ENCODE measurements around the gene RXRB.
"Not testable (repeated sequence)": the region's sequence is repeated elsewhere in the genome, so short reads cannot be mapped to it uniquely, and the experiment has no call there.

RXRB gene

DNA sequence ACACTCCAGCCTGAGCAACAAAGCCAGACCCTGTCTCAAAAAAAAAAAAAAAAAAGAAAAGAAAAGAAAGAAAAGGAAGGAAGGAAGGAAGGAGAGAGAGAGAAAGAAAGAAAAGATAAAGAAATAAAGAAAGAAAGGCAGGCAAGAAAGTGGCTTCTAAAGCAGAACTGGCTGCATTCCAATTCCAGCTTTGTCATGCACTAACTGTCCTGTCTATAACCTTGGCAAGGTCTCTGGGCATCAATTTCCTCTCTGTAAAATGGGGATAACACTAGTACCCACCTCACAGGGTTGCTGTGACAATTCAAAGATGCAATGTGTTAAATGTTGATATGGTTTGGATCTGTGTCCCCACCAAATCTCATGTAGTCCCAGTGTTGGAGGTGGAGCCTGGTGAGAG, 35.9 kb upstream of the RXRB start:
- Histone ChIP-seq H3K36me3 (ENCODE audit: control insufficient read depth, insufficient read depth, low read length) (no peaks in the 10 kb centered on the region), H3K27me3 (ENCODE audit: control insufficient read depth, insufficient read depth, low read length, poor library complexity, severe bottlenecking) (no peaks in the 10 kb centered on the region), H3K27ac (ENCODE audit: insufficient read depth, low read depth, low read length, poor library complexity, severe bottlenecking) (no peak overlapping the region), H3K9me3 (ENCODE audit: control insufficient read depth, low read length) (no peaks in the 10 kb centered on the region), H3K4me3 (ENCODE audit: insufficient read depth, low read depth, low read length) (no peak overlapping the region), H3K4me1 (ENCODE audit: control insufficient read depth, insufficient read depth, low read length) (peaks cover 11% of the 10 kb centered on the region)

DNA sequence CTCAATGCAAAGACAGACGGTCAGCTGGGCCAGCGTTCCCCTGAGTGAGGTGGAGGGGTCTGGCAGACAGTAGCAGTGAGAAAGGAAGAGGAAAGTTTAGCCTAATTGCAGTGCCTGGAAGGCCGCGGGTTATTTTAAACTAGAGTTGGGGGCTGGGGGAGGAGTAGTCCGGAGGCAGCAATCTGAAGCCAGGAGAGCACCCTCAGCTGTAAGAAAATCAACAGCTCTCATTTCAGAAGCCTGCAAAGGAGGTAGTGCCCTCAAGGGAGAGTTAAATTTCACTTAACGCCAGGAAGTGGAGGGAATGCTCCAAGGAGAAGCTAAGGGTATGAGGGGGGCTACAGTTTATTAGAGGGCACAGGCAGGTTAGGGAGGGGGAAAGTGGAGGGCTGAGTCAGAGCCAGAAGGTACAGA, 34.8 kb upstream of the RXRB start:
- Histone ChIP-seq H3K4me3 (ENCODE audit: insufficient read depth, low read depth, low read length) (no peak overlapping the region), H3K4me1 (ENCODE audit: control insufficient read depth, insufficient read depth, low read length) (peaks cover 11% of the 10 kb centered on the region), H3K27ac (ENCODE audit: insufficient read depth, low read depth, low read length, poor library complexity, severe bottlenecking) (no peak overlapping the region), H3K27me3 (ENCODE audit: control insufficient read depth, insufficient read depth, low read length, poor library complexity, severe bottlenecking) (no peaks in the 10 kb centered on the region), H3K9me3 (ENCODE audit: control insufficient read depth, low read length) (no peaks in the 10 kb centered on the region), H3K36me3 (ENCODE audit: control insufficient read depth, insufficient read depth, low read length) (no peaks in the 10 kb centered on the region)
- WGBS, 2 experiments: 19 to 25% methylated on average over 6 of the region's 6 CpGs

DNA sequence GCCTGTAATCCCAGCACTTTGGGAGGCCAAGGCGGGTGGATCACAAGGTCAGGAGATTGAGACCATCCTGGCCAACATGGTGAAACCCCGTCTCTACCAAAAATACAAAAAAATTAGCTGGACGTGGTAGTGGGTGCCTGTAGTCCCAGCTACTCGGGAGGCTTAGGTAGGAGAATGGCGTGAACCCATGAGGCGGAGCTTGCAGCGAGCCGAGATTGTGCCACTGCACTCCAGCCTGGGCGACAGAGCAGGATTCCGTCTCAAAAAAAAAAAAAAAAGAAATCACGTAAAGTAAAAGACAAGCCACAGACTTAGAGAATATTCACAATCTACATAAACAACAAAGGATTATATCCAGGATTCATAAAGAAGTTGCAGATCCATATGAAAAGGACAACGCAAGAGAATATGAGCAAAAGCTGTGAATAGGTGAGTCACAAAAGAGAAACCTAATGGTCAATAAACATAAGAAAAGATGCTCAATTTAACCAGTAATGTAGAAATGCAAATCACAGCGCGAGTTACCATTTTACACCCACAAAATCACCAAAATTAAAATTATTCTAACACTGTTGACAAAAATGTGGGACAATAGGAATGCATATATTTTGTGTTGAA, 26.1 kb upstream of the RXRB start:
- H3K27me3 ChIP-seq (ENCODE audit: control insufficient read depth, insufficient read depth, low read length, poor library complexity, severe bottlenecking); H3K36me3 ChIP-seq (ENCODE audit: control insufficient read depth, insufficient read depth, low read length); H3K4me1 ChIP-seq (ENCODE audit: control insufficient read depth, insufficient read depth, low read length); H3K27ac ChIP-seq (ENCODE audit: insufficient read depth, low read depth, low read length, poor library complexity, severe bottlenecking); H3K4me3 ChIP-seq (ENCODE audit: insufficient read depth, low read depth, low read length); H3K9me3 ChIP-seq (ENCODE audit: control insufficient read depth, low read length): not testable (repeated sequence)
- WGBS, 2 experiments: 29 to 37% methylated on average over 10 to 14 of the region's 14 CpGs

DNA sequence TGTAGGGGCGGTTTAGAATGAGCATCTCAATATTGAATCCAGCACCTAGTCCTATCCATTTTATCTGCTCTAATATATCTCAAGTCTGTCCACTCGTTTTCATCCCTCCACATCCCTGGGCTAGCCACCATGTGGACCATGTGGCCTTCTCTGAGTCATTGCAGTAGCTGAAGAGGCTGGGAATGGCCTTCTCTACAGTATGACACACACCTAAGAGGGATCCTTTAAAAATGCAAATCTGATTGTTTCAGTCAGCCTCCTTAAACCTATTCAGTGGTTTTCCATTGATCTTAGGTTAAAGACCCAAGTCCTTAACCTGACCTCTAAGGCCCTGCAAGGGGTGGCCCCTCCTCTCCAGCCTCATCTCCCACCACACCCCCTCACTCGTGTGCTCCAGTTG, 17.2 kb upstream of the RXRB start:
- Histone ChIP-seq H3K9me3 (ENCODE audit: control insufficient read depth, low read length) (no peaks in the 10 kb centered on the region), H3K36me3 (ENCODE audit: control insufficient read depth, insufficient read depth, low read length) (no peaks in the 10 kb centered on the region), H3K27ac (ENCODE audit: insufficient read depth, low read depth, low read length, poor library complexity, severe bottlenecking) (no peak overlapping the region), H3K27me3 (ENCODE audit: control insufficient read depth, insufficient read depth, low read length, poor library complexity, severe bottlenecking) (peaks cover 77% of the 10 kb centered on the region), H3K4me3 (ENCODE audit: insufficient read depth, low read depth, low read length) (no peak overlapping the region), H3K4me1 (ENCODE audit: control insufficient read depth, insufficient read depth, low read length) (peaks cover 9% of the 10 kb centered on the region)
- WGBS, 2 experiments: 43 to 44% methylated on average over 3 of the region's 3 CpGs

DNA sequence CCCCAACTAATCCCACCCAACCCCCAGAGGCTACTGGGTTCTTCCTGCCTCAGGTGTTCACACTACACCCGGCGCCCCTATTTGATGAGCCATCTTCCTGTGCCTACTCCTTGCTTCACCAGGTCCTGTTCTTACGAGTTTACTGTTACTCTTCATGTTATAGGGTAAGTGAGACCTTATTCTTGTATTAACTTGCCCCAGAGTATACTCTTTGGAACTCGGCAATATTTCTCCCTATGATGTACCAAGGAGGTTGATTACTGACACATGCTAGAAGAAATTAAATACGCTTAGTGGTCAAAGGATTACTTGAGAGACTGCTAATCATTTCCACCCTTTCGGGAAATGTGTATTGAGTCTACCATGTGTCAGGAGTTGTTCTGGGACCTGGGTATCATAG, 16.8 kb upstream of the RXRB start:
- H3K27ac ChIP-seq (ENCODE audit: insufficient read depth, low read depth, low read length, poor library complexity, severe bottlenecking): no peak overlapping the region
- peaks cover 12% of the 10 kb centered on the region for H3K4me1 ChIP-seq (ENCODE audit: control insufficient read depth, insufficient read depth, low read length)
- 89 to 90% methylated on average over 6 of the region's 6 CpGs for WGBS, 2 experiments
- H3K27me3 ChIP-seq (ENCODE audit: control insufficient read depth, insufficient read depth, low read length, poor library complexity, severe bottlenecking): peaks cover 74% of the 10 kb centered on the region
- no peaks in the 10 kb centered on the region for H3K9me3 ChIP-seq (ENCODE audit: control insufficient read depth, low read length)
- H3K4me3 ChIP-seq (ENCODE audit: insufficient read depth, low read depth, low read length): no peak overlapping the region
- peaks cover 1% of the 10 kb centered on the region for H3K36me3 ChIP-seq (ENCODE audit: control insufficient read depth, insufficient read depth, low read length)

DNA sequence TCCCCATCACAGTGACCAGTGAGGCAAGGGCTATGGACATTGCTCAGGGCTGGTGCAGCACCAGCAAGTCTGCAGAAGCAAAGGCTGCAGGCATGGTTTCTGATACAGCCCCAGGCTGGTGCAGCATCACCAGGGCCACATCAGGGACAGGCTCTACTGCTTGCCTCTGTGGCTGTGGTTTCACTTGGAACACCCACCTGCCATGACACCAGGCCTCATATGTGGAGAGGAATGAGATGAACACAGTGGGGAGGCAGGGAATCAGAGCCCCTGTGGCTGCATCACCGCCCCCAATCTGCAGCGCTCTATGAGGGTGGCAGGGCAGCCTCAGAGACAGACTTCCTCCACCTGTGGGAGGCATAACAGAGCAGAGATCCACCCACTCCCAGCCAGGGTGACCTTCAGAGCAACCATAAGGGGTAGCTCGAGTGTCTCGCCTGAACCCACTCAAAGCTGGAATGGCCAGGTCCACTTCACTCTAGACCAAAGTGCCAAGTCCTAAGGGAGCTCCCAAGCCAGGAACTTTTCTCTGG, 15.7 kb upstream of the RXRB start:
- H3K27ac ChIP-seq (ENCODE audit: insufficient read depth, low read depth, low read length, poor library complexity, severe bottlenecking): no peak overlapping the region
- H3K36me3 ChIP-seq (ENCODE audit: control insufficient read depth, insufficient read depth, low read length): peaks cover 10% of the 10 kb centered on the region
- 92 to 94% methylated on average over 4 of the region's 4 CpGs for WGBS, 2 experiments
- H3K4me3 ChIP-seq (ENCODE audit: insufficient read depth, low read depth, low read length): no peak overlapping the region
- H3K9me3 ChIP-seq (ENCODE audit: control insufficient read depth, low read length): no peaks in the 10 kb centered on the region
- peaks cover 74% of the 10 kb centered on the region for H3K27me3 ChIP-seq (ENCODE audit: control insufficient read depth, insufficient read depth, low read length, poor library complexity, severe bottlenecking)
- H3K4me1 ChIP-seq (ENCODE audit: control insufficient read depth, insufficient read depth, low read length): peaks cover 12% of the 10 kb centered on the region

DNA sequence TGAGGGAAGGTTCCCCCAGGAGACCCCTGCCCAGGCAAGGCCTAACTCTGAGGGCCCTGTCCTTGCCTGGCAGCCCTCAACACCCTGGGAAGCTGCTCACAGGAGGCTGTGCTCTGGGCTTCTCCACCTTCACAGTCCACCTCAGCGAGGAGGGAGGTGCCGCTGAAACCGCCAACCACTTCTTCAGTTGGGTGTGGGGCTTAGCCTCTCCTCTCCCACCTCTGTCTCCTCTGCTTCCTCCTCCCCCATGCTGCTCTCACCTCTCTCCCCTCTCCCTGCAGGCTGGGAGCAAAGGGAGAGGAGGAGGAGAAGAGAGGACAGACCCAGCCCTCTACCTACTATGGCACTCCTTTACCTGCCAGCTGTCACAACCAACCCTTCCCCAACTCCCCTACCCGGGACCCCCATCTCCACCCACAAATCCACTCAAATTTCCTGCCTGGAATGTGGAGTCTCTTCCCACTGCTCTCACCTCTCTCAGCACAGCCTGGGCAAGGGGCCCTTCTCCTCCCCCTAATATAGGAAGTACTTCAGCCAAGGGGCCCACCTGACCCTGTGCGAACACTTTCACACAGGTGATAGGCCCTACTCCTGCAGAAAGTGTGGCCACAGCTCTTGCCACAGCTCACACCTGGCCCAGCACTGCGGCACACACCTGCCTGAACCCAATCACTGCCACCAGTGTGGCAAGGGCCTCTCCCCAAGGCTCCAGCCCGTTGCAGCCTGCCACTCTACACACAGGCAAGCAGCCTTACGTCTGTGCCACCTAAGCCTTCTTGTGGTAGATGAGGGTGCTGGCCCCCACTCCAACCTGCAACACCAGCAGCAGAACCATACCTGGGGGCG, 15.0 kb upstream of the RXRB start:
- 83 to 85% methylated on average over 9 of the region's 9 CpGs for WGBS, 2 experiments
- Histone ChIP-seq H3K4me3 (ENCODE audit: insufficient read depth, low read depth, low read length) (no peak overlapping the region), H3K9me3 (ENCODE audit: control insufficient read depth, low read length) (no peaks in the 10 kb centered on the region), H3K36me3 (ENCODE audit: control insufficient read depth, insufficient read depth, low read length) (peaks cover 13% of the 10 kb centered on the region), H3K4me1 (ENCODE audit: control insufficient read depth, insufficient read depth, low read length) (peaks cover 12% of the 10 kb centered on the region), H3K27ac (ENCODE audit: insufficient read depth, low read depth, low read length, poor library complexity, severe bottlenecking) (no peak overlapping the region), H3K27me3 (ENCODE audit: control insufficient read depth, insufficient read depth, low read length, poor library complexity, severe bottlenecking) (peaks cover 73% of the 10 kb centered on the region)

DNA sequence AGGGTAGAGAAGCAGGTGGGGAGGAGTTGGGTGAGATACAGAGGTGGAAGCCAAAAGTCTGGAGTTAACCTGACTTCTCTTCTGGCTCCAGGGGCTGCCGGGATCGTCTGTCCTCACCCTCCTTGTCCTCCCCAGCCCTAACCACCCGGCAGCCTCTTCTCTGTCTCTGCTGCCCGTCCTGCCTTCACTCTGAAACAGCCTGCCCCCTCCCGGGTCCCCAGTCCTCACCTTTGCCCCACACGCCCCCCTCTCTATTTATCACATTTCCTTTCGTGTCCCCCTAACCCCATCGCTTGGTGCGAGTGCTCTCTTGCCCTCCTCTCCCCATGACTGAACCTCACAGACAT, 13.5 kb upstream of the RXRB start:
- peaks cover 57% of the 10 kb centered on the region for H3K27me3 ChIP-seq (ENCODE audit: control insufficient read depth, insufficient read depth, low read length, poor library complexity, severe bottlenecking)
- 21 to 25% methylated on average over 9 of the region's 9 CpGs for WGBS, 2 experiments

DNA sequence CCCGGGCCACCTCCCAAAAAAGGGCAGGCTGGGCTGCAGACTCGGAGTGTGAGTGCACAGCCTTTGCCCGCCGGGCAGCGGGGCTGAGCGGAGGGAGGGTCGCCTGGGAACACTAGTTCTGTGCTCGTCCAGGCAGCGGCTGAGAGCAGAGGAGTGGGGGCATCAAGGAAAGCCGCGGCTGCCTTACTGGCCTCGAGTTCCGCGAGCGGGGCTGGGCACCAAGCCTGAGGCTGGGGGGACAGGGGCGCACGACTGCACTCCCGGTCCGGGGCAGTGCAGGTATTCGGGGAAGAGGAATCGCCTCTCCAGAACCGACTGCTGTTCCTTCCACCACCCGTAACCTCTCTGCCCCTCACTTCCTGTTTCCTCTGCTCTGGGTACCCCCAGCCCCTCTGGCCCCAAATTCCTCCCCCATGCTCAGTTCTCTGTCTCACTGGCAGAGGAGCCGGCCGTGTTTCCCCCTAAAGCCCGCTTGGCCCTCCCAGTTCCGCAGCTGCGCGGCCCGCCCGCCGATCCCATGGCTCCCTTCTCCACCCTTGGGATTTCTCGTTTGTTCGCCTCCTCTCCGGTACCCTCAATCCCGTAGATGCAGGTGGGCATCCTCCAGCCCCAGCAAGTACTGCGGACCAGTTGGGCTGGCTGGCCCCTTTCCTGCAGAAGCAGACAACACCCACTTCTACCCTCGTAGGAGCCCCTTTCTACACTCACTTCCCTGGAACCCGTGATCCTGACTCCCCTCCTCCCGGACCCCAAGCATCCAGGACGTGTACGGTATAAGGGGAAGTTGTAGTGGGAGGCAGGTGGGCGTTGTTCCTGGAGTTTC, 12.9 kb upstream of the RXRB start:
- Histone ChIP-seq H3K4me1 (ENCODE audit: control insufficient read depth, insufficient read depth, low read length) (peaks cover 30% of the 10 kb centered on the region), H3K36me3 (ENCODE audit: control insufficient read depth, insufficient read depth, low read length) (peaks cover 23% of the 10 kb centered on the region), H3K4me3 (ENCODE audit: insufficient read depth, low read depth, low read length) (peak overlapping the region; percentile 41), H3K27me3 (ENCODE audit: control insufficient read depth, insufficient read depth, low read length, poor library complexity, severe bottlenecking) (peaks cover 52% of the 10 kb centered on the region), H3K9me3 (ENCODE audit: control insufficient read depth, low read length) (no peaks in the 10 kb centered on the region), H3K27ac (ENCODE audit: insufficient read depth, low read depth, low read length, poor library complexity, severe bottlenecking) (no peak overlapping the region)
- WGBS, 2 experiments: 1% methylated on average over 42 to 43 of the region's 43 CpGs

More for the DNA sequence above, 13.5 kb upstream of the RXRB start:
- peaks cover 23% of the 10 kb centered on the region for H3K36me3 ChIP-seq (ENCODE audit: control insufficient read depth, insufficient read depth, low read length)
- H3K4me1 ChIP-seq (ENCODE audit: control insufficient read depth, insufficient read depth, low read length): peaks cover 28% of the 10 kb centered on the region
- H3K4me3 ChIP-seq (ENCODE audit: insufficient read depth, low read depth, low read length): peak overlapping the region; percentile 41
- H3K9me3 ChIP-seq (ENCODE audit: control insufficient read depth, low read length): no peaks in the 10 kb centered on the region
- H3K27ac ChIP-seq (ENCODE audit: insufficient read depth, low read depth, low read length, poor library complexity, severe bottlenecking): no peak overlapping the region

DNA sequence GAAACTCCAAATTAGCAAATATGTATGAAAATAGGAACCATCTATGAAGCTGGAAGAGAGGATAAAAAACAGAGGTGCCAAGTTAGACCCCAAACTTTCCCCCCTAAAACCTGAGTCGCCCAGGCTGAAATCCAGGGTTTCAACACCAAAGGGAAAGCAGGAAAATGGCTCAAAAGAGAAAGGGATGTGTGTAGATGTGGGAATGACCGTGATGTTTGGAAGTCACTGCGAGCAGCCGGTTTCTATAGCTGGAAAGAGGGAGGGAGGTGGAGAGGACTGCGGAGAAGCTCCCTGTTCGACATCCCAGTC, 12.3 kb upstream of the RXRB start:
- 5 to 8% methylated on average over 6 of the region's 6 CpGs for WGBS, 2 experiments
- Histone ChIP-seq H3K27ac (ENCODE audit: insufficient read depth, low read depth, low read length, poor library complexity, severe bottlenecking) (no peak overlapping the region), H3K36me3 (ENCODE audit: control insufficient read depth, insufficient read depth, low read length) (peaks cover 23% of the 10 kb centered on the region), H3K4me3 (ENCODE audit: insufficient read depth, low read depth, low read length) (peak overlapping the region; percentile 41), H3K9me3 (ENCODE audit: control insufficient read depth, low read length) (no peaks in the 10 kb centered on the region), H3K27me3 (ENCODE audit: control insufficient read depth, insufficient read depth, low read length, poor library complexity, severe bottlenecking) (peaks cover 46% of the 10 kb centered on the region), H3K4me1 (ENCODE audit: control insufficient read depth, insufficient read depth, low read length) (peaks cover 30% of the 10 kb centered on the region)
